HepG2 (cell line): ENCODE measurements around the gene KRT73. TPM values are rescaled to one million over a fixed set of nuclear protein-coding genes. Genes with fewer than 3 reads are reported as not detected.

Experiments
- ATAC-seq: fragments of 200-7000 bp; cut with Tn5 transposase; 3 replicates; pipeline ENCODE4 v1.9.1; 2020; ENCODE audit warnings: mild to moderate bottlenecking, moderate library complexity
- Bru-seq: library from RNA; stranded (reverse); fragments of 400-500 nt; gene quantifications from one replicate; lab custom pipeline; 2021; lab: Mats Ljungman, UMichigan
- BruChase-seq, 2 experiments: library from RNA; stranded (reverse); fragments of 400-500 nt; gene quantifications; one replicate each; lab custom pipeline; 2021; lab: Mats Ljungman, UMichigan
- BruUV-seq: library from RNA; stranded (reverse); fragments of 400-500 nt; replicated peaks from 2 replicates; lab custom pipeline; 2021; lab: Mats Ljungman, UMichigan
- CTCF ChIA-PET: fragments of 300-600 bp; formaldehyde crosslinking; extraction: SDS; loops from one replicate; lab custom pipeline; 2021; ENCODE audit warnings: low total read pairs, inconsistent platforms, low intra/inter-chr PET ratio; lab: Yijun Ruan, JAX
- POLR2A ChIA-PET: fragments of 350-600 bp; sonication (Branson Sonifier 250); formaldehyde crosslinking; loops from one replicate; lab custom pipeline; 2020; ENCODE audit warnings: antibody characterized with exemption, inconsistent platforms; lab: Yijun Ruan, JAX
- DNase-seq: peaks from one replicate; pipeline ENCODE4 v3.0.0-alpha.2; 2015; ENCODE audit warnings: low spot score
- FAIRE-seq: peaks from 3 replicates; lab custom pipeline; 2011; peaks lifted over from hg19 to GRCh38; lab: Jason Lieb, UNC
- H2AFZ ChIP-seq: one replicate; pipeline ENCODE4 v1.6.1; 2011; ENCODE audit warnings: low read length, inconsistent platforms
- H3K27ac ChIP-seq: fragments of 300-600 bp; 3 replicates; pipeline ENCODE4 v1.8.0; 2011; ENCODE audit warnings: mixed run types, mild to moderate bottlenecking, mixed read lengths, low read length, inconsistent platforms; ENCODE audit not compliant: insufficient read depth; ENCODE audit errors: extremely low read length
- H3K27me3 ChIP-seq, 2 experiments: fragments of 200-600 bp in 1 of 2; 2 replicates in 1 of 2; 3 replicates in 1 of 2; pipeline versions ENCODE4 v1.6.0 to v1.8.0; 2011; ENCODE audit warnings: low read length in 2 of 2, mild to moderate bottlenecking in 2 of 2, moderate library complexity in 2 of 2, inconsistent platforms in 1 of 2; ENCODE audit not compliant: insufficient read depth in 2 of 2, control insufficient read depth in 1 of 2
- H3K36me3 ChIP-seq, 2 experiments: fragments of 200-600 bp in 1 of 2; replicated peaks in 1 of 2; 2 replicates in 1 of 2; 3 replicates in 1 of 2; pipeline versions ENCODE4 v1.5.1 to v1.8.0; 2011; ENCODE audit warnings: low read length in 2 of 2, inconsistent platforms in 1 of 2; ENCODE audit not compliant: insufficient read depth in 2 of 2, control insufficient read depth in 1 of 2
- H3K4me1 ChIP-seq: 2 replicates; pipeline ENCODE4 v1.5.1; 2012; ENCODE audit warnings: low read length, inconsistent platforms; ENCODE audit not compliant: insufficient read depth
- H3K4me2 ChIP-seq: 2 replicates; pipeline ENCODE4 v1.6.0; 2011; ENCODE audit warnings: low read depth, low read length, inconsistent platforms
- H3K4me3 ChIP-seq, 3 experiments: fragments of 200-600 bp in 1 of 3; sonication (generic), shearing (Covaris generic) in 1 of 3; replicated peaks in 1 of 3; 2 replicates each; pipeline ENCODE4 v1.5.1; 2011 to 2016; ENCODE audit warnings: low read length in 3 of 3, inconsistent platforms in 2 of 3, low read depth in 2 of 3, mild to moderate bottlenecking in 2 of 3, control low read depth in 1 of 3, mixed read lengths in 1 of 3; ENCODE audit not compliant: insufficient read depth in 1 of 3
- H3K79me2 ChIP-seq: one replicate; pipeline ENCODE4 v1.6.1; 2011; ENCODE audit warnings: low read length, inconsistent platforms; ENCODE audit not compliant: insufficient read depth
- H3K9ac ChIP-seq: 2 replicates; pipeline ENCODE4 v1.6.0; 2011; ENCODE audit warnings: mild to moderate bottlenecking, low read depth, low read length, inconsistent platforms; ENCODE audit not compliant: insufficient read depth
- H3K9me3 ChIP-seq: 2 replicates; pipeline ENCODE4 v1.5.1; 2012; ENCODE audit warnings: mild to moderate bottlenecking, low read length
- H4K20me1 ChIP-seq: 2 replicates; pipeline ENCODE4 v1.6.0; 2011; ENCODE audit warnings: inconsistent platforms, mild to moderate bottlenecking, low read length, moderate library complexity; ENCODE audit not compliant: insufficient read depth
- EHMT2 ChIP-seq: fragments of 200-600 bp; sonication (generic); IDR thresholded peaks from 2 replicates; pipeline ENCODE4 v1.7.0; 2017; ENCODE audit warnings: antibody characterized with exemption, low read depth, low read length, borderline replicate concordance
- GATAD1 ChIP-seq: IDR thresholded peaks from 2 replicates; pipeline ENCODE4 v1.6.1; 2016; ENCODE audit warnings: missing genetic modification reagents, missing compliant biosample characterization
- IRF2 ChIP-seq: IDR thresholded peaks from 2 replicates; pipeline ENCODE4 v1.6.1; 2018; ENCODE audit warnings: missing genetic modification reagents, missing compliant biosample characterization
- JUND ChIP-seq: sonication (generic); formaldehyde crosslinking; IDR thresholded peaks from 2 replicates; pipeline ENCODE4 v1.8.0; 2022; ENCODE audit warnings: mild to moderate bottlenecking, missing genetic modification reagents
- LRRFIP1 ChIP-seq: sonication (generic); formaldehyde crosslinking; conservative IDR thresholded peaks from 2 replicates; pipeline ENCODE4 v1.4.0; 2020; ENCODE audit warnings: missing genetic modification reagents
- MTA1 ChIP-seq: sonication (generic); formaldehyde crosslinking; IDR thresholded peaks from 2 replicates; pipeline ENCODE4 v1.4.0; 2020; ENCODE audit warnings: missing genetic modification reagents, mild to moderate bottlenecking, borderline replicate concordance
- SNAPC5 ChIP-seq: sonication (generic); formaldehyde crosslinking; IDR thresholded peaks from 2 replicates; pipeline ENCODE4 v1.8.1; 2023; ENCODE audit warnings: mild to moderate bottlenecking, missing genetic modification reagents, borderline replicate concordance
- SRF ChIP-seq: IDR thresholded peaks from 2 replicates; pipeline ENCODE4 v1.6.1; 2011; ENCODE audit warnings: mild to moderate bottlenecking, low read depth, low read length, moderate library complexity
- TERF1 ChIP-seq: sonication (generic); formaldehyde crosslinking; IDR thresholded peaks from 2 replicates; pipeline ENCODE4 v1.8.0; 2022; ENCODE audit warnings: mild to moderate bottlenecking, missing genetic modification reagents, moderate library complexity
- ZFP36L2 ChIP-seq: sonication (generic); formaldehyde crosslinking; IDR thresholded peaks from 2 replicates; pipeline ENCODE4 v1.4.0; 2020; ENCODE audit warnings: missing genetic modification reagents
- ZNF207 ChIP-seq: fragments of 450-650 bp; IDR thresholded peaks from 2 replicates; pipeline ENCODE4 v1.6.1; 2016; ENCODE audit warnings: antibody characterized with exemption, borderline replicate concordance
- ZNF296 ChIP-seq: sonication (generic); formaldehyde crosslinking; conservative IDR thresholded peaks from 2 replicates; pipeline ENCODE4 v1.5.0; 2020; ENCODE audit warnings: mild to moderate bottlenecking, missing genetic modification reagents
- ZNF563 ChIP-seq: sonication (generic); formaldehyde crosslinking; IDR thresholded peaks from 2 replicates; pipeline ENCODE4 v1.8.0; 2022; ENCODE audit warnings: mild to moderate bottlenecking, moderate library complexity, missing genetic modification reagents
- WGBS: methylation state at CpG from one replicate; pipeline ENCODE4 v1.1.6; 2017; ENCODE audit warnings: low lambda C conversion rate; 5-methylcytosine and 5-hydroxymethylcytosine counted together
- in situ Hi-C: cut with HindIII; loops from 2 replicates; pipeline ENCODE4 v1.10.0; 2017; ENCODE audit warnings: low pct_unique_long_range_greater_than_20kb; ENCODE audit not compliant: extremely low pct_ligation_motif_present
- intact Hi-C: fragments of 100-400 bp; cut with micrococcal nuclease; formaldehyde crosslinking; loops from one replicate; pipeline ENCODE4 v1.10.0; 2022; ENCODE audit not compliant: unreplicated experiment
- long read RNA-seq, 2 experiments: library from RNA in 1 of 2; library from polyadenylated mRNA in 1 of 2; stranded (forward) in 1 of 2; unstranded in 1 of 2; transcript quantifications; one replicate each; pipeline ENCODE4 v2.0.0, GENCODE V29; 2019 to 2022
- polyA minus RNA-seq, 3 experiments: library from RNA; depleted of rRNA, polyadenylated mRNA; stranded (reverse); fragments of >200 nt; gene quantifications; 2 replicates each; pipeline ENCODE4 v1.2.3, GENCODE V29; 2011; ENCODE audit warnings: low replicate concordance in 1 of 3
- polyA plus RNA-seq, 8 experiments: library from polyadenylated mRNA; depleted of rRNA in 3 of 8; stranded (reverse) in 7 of 8; unstranded in 1 of 8; fragments of >200 nt; fragmentation: Illumina TruSeq in 4 of 8; extraction: Trizol in 4 of 8; gene quantifications; 2 replicates each; pipeline versions ENCODE4 v1.2.1 to v1.2.3, GENCODE V29; 2011 to 2016; ENCODE audit warnings: low read depth in 4 of 8, missing spikeins in 1 of 8, mixed read lengths in 1 of 8; ENCODE audit not compliant: insufficient read depth in 1 of 8
- total RNA-seq, 5 experiments: library from RNA; depleted of rRNA; stranded (reverse); fragments of >200 nt; fragmentation: Illumina TruSeq; extraction: Trizol; gene quantifications; 2 replicates each; pipeline ENCODE4 v1.2.3, GENCODE V29; 2016; ENCODE audit warnings: low read depth in 1 of 5
- TF ChIP-seq, protein P1 (sequence below): sonication (generic); formaldehyde crosslinking; conservative IDR thresholded peaks from 2 replicates; pipeline ENCODE4 v1.4.0; 2020; ENCODE audit warnings: missing genetic modification reagents
- TF ChIP-seq, protein P2 (sequence below): IDR thresholded peaks from 2 replicates; pipeline ENCODE4 v1.6.1; 2016; ENCODE audit warnings: low read depth, borderline replicate concordance

Gene KRT73
- not detected in 2 replicates for total RNA-seq (2016; rRNA removed; fragmentation: Illumina TruSeq; extraction: Trizol)
- not detected in 2 replicates for total RNA-seq (2016; cell fraction: cytosol; rRNA removed; fragmentation: Illumina TruSeq; extraction: Trizol; ENCODE audit: low read depth)
- total RNA-seq (2016; cell fraction: insoluble cytoplasmic fraction; rRNA removed; fragmentation: Illumina TruSeq; extraction: Trizol), result not detected in 2 replicates
- total RNA-seq (2016; cell fraction: membrane; rRNA removed; fragmentation: Illumina TruSeq; extraction: Trizol), result not detected in 2 replicates
- not detected in 2 replicates for total RNA-seq (2016; cell fraction: nucleus; rRNA removed; fragmentation: Illumina TruSeq; extraction: Trizol)
- polyA plus RNA-seq (2011; rRNA removed), result not detected in 2 replicates
- polyA plus RNA-seq (2011; cell fraction: cytosol; rRNA removed), result not detected in 2 replicates
- not detected in 2 replicates for polyA plus RNA-seq (2011; cell fraction: nucleus; rRNA removed)
- polyA plus RNA-seq (2012), result not detected in 2 replicates
- polyA plus RNA-seq (2016; cell fraction: cytosol; fragmentation: Illumina TruSeq; extraction: Trizol; ENCODE audit: low read depth), result not detected in 2 replicates
- polyA plus RNA-seq (2016; cell fraction: insoluble cytoplasmic fraction; fragmentation: Illumina TruSeq; extraction: Trizol; ENCODE audit: low read depth), result not detected in 2 replicates
- not detected in 2 replicates for polyA plus RNA-seq (2016; cell fraction: membrane; fragmentation: Illumina TruSeq; extraction: Trizol; ENCODE audit: low read depth)
- not detected in 2 replicates for polyA plus RNA-seq (2016; cell fraction: nucleus; fragmentation: Illumina TruSeq; extraction: Trizol; ENCODE audit: insufficient read depth, low read depth)
- polyA minus RNA-seq (2011; rRNA and poly(A)+ RNA removed; ENCODE audit: low replicate concordance), result not detected in 2 replicates
- not detected in 2 replicates for polyA minus RNA-seq (2011; cell fraction: cytosol; rRNA and poly(A)+ RNA removed)
- polyA minus RNA-seq (2011; cell fraction: nucleus; rRNA and poly(A)+ RNA removed), result not detected in 2 replicates
- Bru-seq, nascent RNA, result not detected
- BruChase-seq, experiment 1, labeled RNA remaining after a 6-hour chase, result not detected
- not detected for BruChase-seq, experiment 2, labeled RNA remaining after a 2-hour chase
- long read RNA-seq, experiment 1, result 0 reads
- long read RNA-seq, experiment 2, result 0 reads

DNA sequence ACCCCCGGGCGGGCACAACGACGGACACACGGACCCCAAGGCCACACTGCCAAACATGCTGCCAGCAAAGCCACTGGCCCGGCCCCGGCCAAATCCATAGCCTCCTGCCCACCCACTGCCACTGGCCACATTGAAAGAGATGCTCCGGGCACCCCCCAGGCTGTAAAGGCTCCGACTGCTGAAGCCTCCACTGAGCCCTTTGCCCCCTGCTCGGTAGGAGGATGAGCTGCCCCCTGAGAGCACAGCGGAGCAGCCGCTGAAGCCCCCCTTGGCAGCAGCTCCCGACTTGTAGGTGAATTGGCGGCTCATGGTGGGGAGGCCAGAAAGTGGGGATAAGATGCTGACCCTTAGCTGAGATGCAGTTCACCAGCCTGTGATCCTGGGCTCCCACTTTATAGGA lies at the start of gene KRT73:
Gene KRT73, minus strand, starts transcription at position 344 of the 400 bp plus-strand sequence. Its CDS starts 35 bp downstream, at position 309.
- Histone ChIP-seq H3K36me3 (no peaks in the 10 kb centered on the region), H3K9me3 (no peaks in the 10 kb centered on the region), H4K20me1 (no peaks in the 10 kb centered on the region), H3K79me2 (no peaks in the 10 kb centered on the region), H3K27ac (no peak within 1 kb of the TSS), H3K27me3 (peaks cover 6 to 50% of the 10 kb centered on the region in 2 experiments; a peak in 3 of 5 replicates), H3K4me3 (no peak within 1 kb of the TSS), H2AFZ (no peak within 1 kb of the TSS), H3K9ac (no peak within 1 kb of the TSS), H3K4me2 (no peak within 1 kb of the TSS), H3K4me1 (no peaks in the 10 kb centered on the region)
- ATAC-seq (no peak), DNase-seq (no peak), FAIRE-seq (no peak)
- WGBS, result no CpG with 5 or more reads among the region's 14 CpGs
- in situ Hi-C loops (no loop called here), intact Hi-C loops (no loop called here)
- ChIA-PET POLR2A (no interaction called here), CTCF (no interaction called here)
- TF ChIP-seq MTA1, result no peak
- TF ChIP-seq ZNF563, result no peak
- TF ChIP-seq TERF1 (CRISPR knock-in tag), result no peak
- no peak for TF ChIP-seq JUND
- TF ChIP-seq LRRFIP1 (CRISPR knock-in tag), result no peak
- TF ChIP-seq IRF2 (CRISPR knock-in tag), result no peak
- TF ChIP-seq, protein P1, sequence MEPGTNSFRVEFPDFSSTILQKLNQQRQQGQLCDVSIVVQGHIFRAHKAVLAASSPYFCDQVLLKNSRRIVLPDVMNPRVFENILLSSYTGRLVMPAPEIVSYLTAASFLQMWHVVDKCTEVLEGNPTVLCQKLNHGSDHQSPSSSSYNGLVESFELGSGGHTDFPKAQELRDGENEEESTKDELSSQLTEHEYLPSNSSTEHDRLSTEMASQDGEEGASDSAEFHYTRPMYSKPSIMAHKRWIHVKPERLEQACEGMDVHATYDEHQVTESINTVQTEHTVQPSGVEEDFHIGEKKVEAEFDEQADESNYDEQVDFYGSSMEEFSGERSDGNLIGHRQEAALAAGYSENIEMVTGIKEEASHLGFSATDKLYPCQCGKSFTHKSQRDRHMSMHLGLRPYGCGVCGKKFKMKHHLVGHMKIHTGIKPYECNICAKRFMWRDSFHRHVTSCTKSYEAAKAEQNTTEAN (CRISPR knock-in tag), result no peak
- TF ChIP-seq, protein P2, sequence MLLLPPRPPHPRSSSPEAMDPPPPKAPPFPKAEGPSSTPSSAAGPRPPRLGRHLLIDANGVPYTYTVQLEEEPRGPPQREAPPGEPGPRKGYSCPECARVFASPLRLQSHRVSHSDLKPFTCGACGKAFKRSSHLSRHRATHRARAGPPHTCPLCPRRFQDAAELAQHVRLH (CRISPR knock-in tag), result no peak
- no peak for TF ChIP-seq GATAD1 (CRISPR knock-in tag)
- TF ChIP-seq ZFP36L2 (CRISPR knock-in tag), result no peak
- no peak for TF ChIP-seq SNAPC5 (CRISPR knock-in tag)
- TF ChIP-seq SRF, result no peak
- no peak for TF ChIP-seq EHMT2
- TF ChIP-seq ZNF207, result no peak
- TF ChIP-seq ZNF296, result no peak
- no TSS peak for BruUV-seq
